Activated T-helper 1 cell treated with anti-CD3 and anti-CD28 coated beads, Interleukin-2, amount 50 U/mL, for 16 hours (primary cell): ENCODE results near the gene MCFD2.
A peak's percentile ranks its signal among the peaks of the same experiment; 100 is the strongest.

Source experiments
- DNase-seq, 2 donors: peaks; one replicate each; pipeline ENCODE4 v3.0.0-alpha.2; 2020; ENCODE audit warnings: low read depth in 1 of 2, low spot score in 1 of 2

The MCFD2 gene

DNA sequence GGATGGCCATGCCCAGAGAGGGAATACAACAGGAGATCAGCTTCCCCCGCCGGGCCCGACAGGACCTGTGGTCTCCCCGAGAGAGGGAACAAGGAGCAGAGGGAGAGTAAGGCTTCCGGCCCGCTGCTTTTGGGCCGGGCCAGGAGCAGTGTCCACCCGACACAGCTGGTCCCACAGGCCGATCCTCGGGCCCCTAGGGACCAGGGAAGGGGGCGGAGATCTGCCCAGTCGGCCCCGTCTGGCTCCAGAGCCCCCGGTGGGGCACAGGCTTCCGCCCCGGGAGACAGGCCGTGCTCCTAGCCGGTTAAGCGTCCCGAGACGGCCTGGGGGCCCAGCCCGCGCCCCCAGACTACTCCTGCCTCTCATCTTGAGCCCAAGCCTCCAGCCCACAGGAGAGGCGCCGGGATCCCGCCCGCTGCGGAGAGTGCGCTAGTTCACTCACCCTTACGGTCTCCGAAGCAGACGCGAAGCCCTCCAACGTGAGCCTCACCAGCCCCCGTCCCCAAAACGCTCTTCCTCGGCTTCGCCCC, at the start of gene MCFD2:
TSS of gene MCFD2 (minus strand) at position 526 of the 530 bp plus-strand sequence. CDS start 6,635 bp downstream, outside the sequence.
- DNase-seq: no peak

DNA sequence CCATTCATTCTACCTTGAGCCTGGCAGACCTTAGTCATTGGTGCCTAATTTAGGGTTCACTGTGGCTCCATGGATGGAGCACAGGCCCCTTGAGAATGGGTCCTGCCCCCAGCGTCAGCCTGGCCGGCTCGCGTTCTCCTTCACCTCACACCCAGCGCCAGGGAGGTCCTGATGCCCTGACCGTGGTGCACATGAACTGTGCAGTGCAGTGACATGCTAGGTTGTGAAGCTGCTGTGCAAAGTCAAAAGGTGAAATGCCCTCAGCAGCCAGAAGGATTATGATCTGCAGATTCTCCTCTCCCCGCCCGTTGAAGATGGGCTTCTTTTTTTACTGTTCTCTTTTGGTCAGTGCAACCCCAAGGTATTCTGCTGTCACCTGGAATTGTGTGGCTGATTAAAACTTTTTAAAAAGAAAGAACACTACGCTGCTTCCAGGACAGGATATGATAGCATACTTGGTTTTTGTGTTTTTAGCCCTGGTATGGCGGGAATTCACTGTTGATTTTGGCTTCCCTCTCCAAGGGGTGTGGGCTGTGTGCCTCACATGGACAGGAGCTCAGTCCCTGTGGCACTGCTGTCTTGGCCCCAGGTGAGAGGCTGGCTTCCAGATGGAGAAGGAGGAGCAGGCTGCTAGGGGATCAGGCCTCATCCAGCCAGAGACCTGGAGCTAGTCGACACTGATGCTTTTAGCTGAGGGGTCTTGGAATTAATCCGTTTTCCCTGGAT, 49.4 kb upstream of the MCFD2 start:
- DNase-seq: no peak

DNA sequence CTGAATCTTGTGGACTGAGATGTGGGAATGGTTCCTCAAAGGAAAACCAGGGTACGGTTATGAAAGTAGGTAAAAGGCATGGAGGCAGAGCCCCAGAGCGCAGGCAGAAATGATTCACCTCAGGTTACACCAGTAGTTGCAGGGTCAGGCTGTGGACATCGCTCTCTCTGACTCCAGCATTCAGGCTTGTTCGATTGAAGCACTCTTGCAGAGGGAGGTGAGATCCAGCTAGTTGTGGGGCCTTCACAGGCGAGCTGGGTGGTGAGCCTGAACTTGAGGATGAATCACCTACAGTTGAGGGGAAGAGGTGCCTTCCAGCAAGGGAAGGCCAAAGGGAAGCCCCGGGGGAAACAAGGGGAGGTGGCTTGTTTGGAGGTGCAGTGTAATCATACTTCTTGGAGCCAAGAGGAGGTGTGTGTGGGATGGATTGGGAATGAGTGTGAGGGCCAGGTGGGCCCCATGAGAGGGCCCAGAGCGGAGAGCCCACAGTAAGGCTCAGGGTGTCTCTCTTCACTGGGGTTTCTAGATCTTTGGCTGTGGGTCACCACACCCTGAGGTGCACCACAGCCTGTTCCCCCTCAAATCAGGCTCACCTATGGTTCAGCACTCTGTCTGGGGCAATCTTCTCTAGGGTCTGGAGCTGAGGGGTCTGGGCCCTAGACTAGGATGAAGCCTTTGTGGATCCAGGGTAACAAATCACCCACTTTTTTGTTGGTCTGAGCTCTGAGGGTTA, 48.5 kb upstream of the MCFD2 start:
- no peak for DNase-seq

DNA sequence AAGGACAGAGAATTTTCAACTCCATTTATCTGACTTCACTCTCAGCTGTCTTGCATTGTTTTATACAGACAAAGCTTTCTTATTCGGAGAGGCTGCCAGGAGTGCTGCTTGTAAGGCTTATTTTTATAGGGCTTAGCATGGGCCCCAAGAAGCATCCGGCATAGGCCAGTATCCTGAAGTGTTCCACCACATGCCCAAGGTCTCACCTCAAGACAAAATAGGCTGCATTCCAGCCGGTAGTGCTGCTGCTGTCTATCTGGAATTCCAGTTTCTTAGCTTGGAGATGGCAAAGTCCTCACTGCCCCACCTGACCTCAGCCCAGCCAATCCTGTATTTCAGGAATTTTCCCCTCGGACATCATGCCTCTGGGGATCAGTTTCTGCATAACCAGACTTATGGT, 47.6 kb upstream of the MCFD2 start:
- DNase-seq: no peak

DNA sequence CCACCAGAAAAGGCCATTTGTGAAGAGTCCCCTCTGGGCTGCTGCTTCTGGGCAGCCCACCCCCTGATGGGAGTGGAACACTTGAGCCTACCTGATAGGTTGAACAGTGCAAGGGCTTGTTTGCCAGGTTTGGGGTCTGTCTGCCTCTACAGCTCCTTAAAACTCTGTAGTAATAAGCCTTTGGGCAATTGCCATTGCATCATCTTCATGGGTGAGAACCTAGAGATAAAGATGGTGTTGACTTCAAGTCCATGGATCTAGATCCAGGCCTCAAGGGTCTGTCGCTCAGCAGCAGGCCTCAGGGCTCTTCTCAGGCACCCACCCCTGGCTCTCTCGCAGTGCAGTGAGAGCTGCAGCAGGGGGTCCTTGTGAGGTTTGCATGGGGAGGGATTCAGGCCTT, 47.1 kb upstream of the MCFD2 start:
- DNase-seq: no peak

DNA sequence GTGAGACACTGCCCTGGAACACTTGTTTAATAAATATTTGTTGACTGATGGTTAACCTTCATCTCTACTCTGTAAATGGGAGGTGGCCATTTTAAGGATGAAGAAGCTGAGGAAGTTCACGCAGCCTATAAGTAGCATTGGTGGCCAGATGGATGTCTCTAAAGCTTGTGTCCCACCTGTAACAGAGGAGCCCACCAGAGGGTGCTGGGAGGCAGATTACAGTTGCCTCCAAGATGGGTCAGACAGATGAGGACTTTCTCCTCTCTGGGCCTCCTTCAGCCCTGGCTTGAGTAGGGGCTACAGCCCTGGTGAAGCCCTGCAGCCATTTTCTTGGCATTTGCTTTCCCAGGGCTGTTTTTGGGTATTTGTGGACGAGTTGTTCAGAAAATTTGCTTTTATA, 45.0 kb upstream of the MCFD2 start:
- DNase-seq: no peak

DNA sequence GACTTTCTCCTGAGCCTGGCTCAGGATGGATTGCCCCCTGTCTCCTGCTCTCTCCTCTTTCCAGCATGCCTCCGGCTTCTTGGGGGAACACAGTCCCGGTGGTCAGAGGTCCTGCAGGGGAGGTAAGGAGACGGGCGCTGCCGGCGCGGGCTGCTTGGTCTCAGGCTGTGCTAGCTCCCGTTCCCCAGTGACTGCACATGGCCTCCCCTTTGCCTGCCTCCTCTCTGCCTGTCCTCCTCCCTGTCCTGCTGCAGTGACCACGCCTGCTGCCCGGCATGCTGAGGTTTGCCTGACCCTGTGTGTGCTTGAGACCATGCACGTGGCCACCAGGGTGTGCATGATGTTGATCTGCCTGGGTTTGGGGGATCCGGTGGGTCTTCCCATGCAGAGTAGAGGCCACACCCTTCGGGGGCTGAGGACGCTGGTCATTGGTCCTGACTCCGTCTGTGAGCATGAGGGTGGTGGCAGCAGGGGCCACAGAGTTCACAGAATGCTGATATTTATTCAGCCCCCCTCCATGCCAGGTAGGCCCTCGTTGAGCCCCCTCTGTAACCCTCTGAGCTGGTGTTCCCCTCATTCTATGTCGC, 42.9 kb upstream of the MCFD2 start:
- DNase-seq: no peak

DNA sequence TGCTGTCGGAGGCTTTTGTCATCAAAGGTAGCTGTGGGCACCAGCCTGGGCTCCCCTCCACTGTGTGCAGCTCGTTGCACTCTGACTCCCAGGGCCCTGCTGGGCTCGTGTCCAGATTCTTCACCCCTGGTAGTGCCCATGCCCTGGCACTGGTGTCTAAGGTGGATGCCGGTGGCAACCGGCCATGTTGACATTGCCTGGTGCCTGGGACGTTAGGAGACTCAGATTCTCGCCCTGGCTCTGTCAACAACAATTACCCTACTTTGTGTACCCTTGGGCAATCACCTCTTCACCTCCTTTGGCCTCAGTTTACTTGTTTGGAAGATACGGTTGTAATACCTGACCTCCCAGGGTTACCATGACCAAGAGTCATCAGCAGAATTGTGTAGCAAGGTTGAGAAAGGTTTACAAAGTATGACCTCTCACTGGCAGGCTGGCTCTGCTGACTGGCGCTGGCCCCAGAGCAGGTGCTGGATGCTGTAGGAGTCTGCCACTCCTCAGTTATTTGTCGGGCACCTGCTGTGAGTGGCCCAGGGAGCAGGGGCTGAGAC, 41.5 kb upstream of the MCFD2 start:
- no peak for DNase-seq

DNA sequence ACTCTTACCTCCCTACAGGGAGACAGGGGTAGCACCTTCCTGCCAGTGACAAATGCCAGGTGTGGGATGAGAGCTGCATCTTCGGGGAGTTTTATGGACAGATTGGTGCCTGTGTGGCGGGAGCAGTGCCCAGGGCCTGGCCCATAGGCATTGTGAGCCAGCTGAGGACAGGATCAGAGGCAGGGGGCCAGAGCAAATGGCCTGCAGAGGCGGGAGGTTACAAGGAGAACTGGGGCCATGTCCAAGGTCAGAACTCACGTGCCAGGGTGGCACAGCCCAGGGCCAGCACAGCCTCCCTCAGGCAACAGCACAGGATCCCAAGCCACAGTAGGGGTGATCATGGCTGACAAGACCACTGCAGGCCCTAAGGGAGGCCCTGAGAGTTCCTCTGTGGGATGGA, 40.2 kb upstream of the MCFD2 start:
- DNase-seq: no peak

DNA sequence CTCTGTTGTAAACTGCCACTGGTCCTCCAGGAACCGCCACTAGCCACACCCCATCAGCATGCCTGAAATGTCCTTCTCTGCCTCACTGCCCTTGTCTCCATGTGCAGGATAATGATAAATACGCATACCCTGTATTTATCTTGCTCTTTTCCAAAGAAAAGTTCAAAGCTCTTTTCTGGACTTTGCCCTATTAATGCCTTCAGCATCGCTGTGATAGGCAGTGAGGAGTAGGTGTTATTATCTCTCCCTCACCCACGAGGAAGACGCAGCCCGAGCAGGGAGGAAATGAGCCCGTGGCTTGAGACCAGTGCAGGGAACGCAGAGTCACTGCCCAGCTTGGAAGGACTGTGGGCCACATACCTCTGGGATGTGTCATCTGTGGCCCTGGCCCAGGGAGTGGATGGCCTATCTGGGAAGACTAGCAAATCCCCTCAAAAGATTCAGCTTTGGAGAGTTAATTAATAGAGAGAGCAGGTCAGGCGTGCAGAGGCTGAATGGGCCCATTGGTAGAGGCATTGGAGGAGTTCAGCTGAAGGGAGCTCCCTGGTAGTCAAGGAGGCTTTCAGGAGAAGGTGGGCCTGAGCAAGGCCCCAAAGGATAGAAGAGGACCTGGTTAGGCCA, 39.5 kb upstream of the MCFD2 start:
- DNase-seq: no peak

DNA sequence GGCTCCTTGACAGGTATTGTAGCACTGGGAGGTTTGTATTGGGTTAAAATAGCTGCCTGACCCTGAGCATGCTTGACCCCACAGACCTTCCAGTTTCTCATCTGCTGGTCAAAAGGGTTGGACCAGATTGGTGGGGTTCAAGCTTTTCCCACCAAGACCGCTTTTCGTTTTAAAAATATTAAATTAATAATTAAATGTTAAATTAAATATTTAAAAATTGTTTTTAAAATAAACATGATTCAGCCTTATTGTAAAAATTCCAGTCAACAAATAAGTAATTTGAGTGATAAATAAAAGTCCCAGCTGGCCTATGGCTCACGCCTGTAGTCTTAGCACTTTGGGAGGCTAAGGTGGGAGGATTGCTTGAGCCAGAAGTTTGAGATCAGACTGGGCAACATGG, 36.6 kb upstream of the MCFD2 start:
- DNase-seq: no peak

DNA sequence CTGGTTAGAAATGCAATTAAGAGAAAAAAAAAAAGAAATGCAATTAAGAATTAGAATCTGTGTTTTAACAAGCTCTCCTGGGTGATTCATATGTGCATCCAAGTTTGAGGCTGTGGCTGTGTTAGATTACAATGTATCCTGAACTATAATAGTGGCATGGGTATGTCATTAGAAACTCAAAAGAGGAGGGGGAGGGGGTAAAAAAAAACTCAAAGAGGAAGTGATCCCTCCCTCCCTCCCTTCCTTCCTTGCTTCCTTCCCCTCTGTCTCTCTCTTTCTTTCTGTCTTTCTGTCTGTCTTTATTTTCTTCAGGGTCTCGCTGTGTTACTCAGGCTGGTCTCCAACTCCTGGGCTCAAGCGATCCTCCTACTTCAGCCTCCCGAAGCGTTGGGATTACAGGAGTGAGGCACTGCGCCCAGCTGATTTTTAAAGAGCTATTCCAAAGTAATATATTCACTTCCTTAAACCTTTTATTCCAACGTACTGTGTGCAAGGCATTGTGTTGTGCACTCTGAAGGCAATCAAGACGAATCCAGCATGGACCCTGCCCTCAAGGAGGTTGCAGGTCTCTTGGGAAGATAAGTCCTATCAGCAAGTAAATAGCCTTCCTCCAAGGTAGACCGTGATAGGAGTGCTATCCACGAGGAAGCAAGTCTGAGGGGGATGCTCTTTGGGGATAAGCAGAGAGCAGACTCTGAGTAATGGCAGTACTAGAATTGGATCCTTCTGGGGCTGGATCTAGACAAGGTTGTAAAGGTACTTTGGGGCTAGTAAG, 35.9 kb upstream of the MCFD2 start:
- no peak for DNase-seq

DNA sequence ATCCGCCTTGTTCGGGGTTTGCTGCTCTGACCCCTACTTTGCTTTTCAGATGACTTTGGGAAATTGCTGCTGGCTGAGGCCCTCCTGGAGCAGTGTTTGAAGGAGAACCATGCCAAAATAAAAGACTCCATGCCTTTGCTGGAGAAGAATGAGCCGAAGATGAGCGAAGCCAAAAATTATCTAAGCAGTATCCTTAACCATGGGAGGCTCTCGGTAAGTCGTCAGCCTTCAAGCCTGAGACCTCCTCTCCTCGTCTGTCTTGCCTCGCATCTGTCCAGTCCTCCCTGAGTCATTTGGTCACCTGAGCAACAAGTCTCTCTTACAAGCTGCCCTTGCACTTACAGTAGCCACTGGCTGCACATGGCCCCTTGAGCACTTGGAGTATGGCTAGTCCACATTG, 34.7 kb upstream of the MCFD2 start:
- DNase-seq: no peak

DNA sequence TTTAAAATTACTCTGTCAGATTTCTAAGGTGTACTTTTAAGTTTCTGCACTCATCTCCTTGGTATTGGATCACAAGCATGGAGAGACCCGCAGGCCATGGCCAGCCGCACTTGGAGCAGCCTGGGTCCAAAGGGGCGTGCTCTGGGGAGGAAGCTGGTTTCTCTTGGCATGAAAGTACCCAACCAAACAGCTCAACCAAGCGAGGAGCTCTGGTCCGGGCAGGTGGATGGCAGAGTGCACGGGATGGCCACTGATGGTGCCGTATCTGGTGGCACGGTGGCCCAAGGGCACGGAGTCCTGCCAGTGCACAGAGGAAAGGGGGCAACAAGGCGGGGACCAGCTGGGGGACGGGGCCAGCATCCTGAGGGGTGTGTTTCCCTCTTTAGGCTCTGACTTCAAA, 32.2 kb upstream of the MCFD2 start:
- no peak for DNase-seq

DNA sequence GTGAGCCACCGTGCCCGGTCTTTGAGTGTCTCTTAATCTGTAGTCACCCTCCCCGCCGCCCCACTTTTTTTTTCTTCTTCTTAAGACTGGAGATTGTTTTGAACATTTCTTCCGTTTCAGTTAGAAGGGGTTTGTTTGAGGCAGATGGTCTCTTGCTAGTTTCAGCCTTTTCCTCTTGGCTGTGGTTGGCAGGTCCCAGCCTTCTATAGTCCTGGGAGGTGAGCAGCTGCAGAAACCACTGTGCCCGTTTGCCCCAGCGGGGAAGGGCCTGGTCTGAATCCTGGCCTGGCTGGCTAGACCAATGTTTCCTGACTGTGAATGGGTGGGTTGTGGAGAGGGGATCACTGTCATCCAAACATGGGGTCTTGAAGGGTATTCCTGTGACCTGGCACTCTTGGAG, 30.1 kb upstream of the MCFD2 start:
- no peak for DNase-seq

DNA sequence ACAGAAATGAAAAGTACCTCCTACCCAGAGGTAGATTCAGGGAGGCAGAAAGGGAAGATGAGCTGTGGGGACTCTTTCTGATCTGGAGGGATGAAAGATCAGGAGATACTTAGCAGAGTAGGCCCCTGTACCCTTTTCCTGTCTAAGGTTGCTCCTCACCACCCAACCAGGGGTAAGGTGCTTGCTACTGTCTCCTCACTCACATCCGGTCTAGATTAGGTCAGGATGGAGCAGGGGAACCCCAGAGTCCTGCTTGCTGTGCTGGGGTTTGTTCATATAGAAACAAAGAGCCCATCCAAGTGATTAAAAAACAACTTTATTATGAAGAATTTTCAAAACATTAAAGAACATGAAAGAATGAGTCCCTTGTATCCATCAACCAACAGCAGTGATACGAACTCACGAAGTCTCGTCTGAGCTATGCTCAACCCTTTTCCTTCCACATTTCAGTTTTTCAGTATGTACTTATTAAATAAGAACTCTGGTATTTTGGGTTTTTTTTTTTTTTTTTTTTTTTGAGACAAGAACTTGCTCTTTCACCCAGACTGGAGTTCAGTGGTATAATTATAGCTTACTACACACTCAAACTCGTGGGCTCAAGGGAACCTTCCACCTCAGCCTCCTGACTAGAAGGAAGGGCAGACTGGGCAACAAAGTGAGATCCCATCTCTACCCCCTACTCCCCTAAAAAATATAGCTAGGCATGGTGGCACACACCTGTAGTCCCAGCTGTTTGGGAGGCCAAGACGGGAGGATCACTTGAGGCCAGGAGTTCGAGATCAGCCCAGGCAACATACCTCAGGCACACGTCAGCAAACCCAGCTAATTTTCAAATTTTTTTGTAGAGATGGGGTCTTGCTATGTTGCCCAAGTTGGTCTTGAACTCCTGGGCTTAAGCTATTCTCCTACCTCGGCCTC, 28.5 kb upstream of the MCFD2 start:
- peak; percentile 13 to 56 for DNase-seq

DNA sequence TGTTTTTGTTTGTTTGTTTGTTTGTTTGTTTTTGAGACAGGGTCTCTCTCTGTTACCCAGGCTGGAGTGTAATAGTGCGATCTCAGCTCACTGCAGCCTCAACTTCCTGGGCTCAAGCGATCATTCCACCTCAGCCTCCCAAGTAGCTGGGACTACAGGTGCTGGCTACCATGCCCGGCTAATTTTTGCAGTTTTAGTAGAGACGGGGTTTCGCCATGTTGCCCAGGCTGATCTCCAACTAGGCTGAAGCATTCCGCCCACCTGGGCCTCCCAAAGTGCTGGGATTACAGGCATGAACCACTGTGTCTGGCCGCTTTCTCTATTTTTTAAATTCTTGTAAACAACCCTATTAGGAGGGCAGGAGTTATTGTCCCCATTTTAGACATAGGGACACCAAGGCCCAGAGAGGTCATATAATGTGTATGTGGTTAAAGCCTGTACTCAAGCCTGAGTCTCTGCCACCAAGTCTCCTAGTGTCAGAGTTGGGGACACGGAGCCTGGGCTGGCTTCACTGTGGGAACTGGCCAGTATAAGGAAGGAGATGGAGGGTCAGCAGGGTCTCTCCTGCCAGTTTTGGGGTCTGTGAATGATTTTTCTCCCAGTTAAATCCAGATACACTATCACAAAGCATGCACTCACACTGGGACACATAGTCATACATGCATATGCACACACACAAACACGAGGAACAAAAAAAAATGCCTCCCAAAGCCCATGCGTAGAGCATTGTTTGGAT, 27.5 kb upstream of the MCFD2 start:
- DNase-seq: no peak

DNA sequence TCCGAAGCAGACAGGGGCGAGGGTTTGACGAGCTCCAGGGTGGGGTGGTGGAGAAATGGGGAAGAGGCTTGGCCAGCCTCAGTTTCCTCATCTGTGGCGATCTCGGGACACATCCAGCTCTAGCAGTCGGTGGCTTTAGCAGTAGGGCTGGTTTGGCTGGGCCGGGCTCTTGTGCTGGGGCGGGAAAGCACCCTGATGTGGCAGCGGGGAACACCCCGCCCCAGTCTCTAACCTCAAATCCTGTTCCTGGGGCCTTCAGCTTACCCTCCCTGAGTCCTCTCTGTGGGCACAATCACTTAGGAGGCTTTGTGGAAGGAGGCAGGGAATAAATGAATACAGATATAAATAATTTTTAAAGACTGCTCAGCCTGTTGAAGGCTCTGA, 26.5 kb upstream of the MCFD2 start:
- peak; percentile 26 to 58 for DNase-seq
